K562 (cell line): Measurements from ENCODE around the gene CHRNA9. TPM values are rescaled to one million over a fixed set of nuclear protein-coding genes. Genes with fewer than 3 reads are reported as not detected.

Source experiments
- ADNP ChIP-seq: fragments of 200-800 bp; sonication (Bioruptor generic); IDR thresholded peaks from 2 replicates; pipeline ENCODE4 v1.6.1; 2016; ENCODE audit warnings: missing genetic modification characterization, missing compliant biosample characterization
- ARID2 ChIP-seq: fragments of 450-650 bp; IDR thresholded peaks from 2 replicates; pipeline ENCODE4 v1.6.1; 2017; ENCODE audit warnings: antibody characterized with exemption, mild to moderate bottlenecking
- BDP1 ChIP-seq: IDR thresholded peaks from 3 replicates; pipeline ENCODE4 v1.6.1; 2011; ENCODE audit not compliant: insufficient read length, insufficient read depth
- CBFA2T3 ChIP-seq: fragments of 450-650 bp; IDR thresholded peaks from 2 replicates; pipeline ENCODE4 v1.6.1; 2017
- CHD4 ChIP-seq: fragments of 200-600 bp; sonication (generic); IDR thresholded peaks from 3 replicates; pipeline ENCODE4 v1.6.1; 2012; ENCODE audit warnings: low read depth, mild to moderate bottlenecking, mixed read lengths, low read length, inconsistent platforms; ENCODE audit not compliant: insufficient read depth, insufficient replicate concordance, poor library complexity, severe bottlenecking
- ESRRA ChIP-seq: fragments of 450-650 bp; IDR thresholded peaks from 2 replicates; pipeline ENCODE4 v1.6.1; 2014; ENCODE audit warnings: low read depth, mild to moderate bottlenecking, moderate library complexity, borderline replicate concordance
- ETV5 ChIP-seq: sonication (generic); formaldehyde crosslinking; IDR thresholded peaks from 2 replicates; pipeline ENCODE4 v1.4.0; 2020; ENCODE audit warnings: low read depth, mild to moderate bottlenecking, missing genetic modification reagents
- HCFC1 ChIP-seq: IDR thresholded peaks from 2 replicates; pipeline ENCODE4 v1.6.1; 2012; ENCODE audit warnings: low read depth, low read length, improper control_type of control experiment
- KLF16 ChIP-seq: IDR thresholded peaks from 2 replicates; pipeline ENCODE4 v1.6.1; 2016; ENCODE audit warnings: antibody characterized with exemption
- MTA1 ChIP-seq: fragments of 450-650 bp; IDR thresholded peaks from 2 replicates; pipeline ENCODE4 v1.6.1; 2017; ENCODE audit warnings: borderline replicate concordance
- PHB2 ChIP-seq: fragments of 450-650 bp; IDR thresholded peaks from 2 replicates; pipeline ENCODE4 v1.6.1; 2017; ENCODE audit warnings: low read depth
- RNF2 ChIP-seq: sonication (generic); IDR thresholded peaks from 2 replicates; pipeline ENCODE4 v1.6.1; 2016
- SRSF1 ChIP-seq: fragments of 200-400 bp; formaldehyde crosslinking; IDR thresholded peaks from 2 replicates; pipeline ENCODE4 v1.6.1; 2017; ENCODE audit warnings: mild to moderate bottlenecking, low read depth, low read length, moderate library complexity
- TEAD4 ChIP-seq, 2 experiments: sonication (generic) in 1 of 2; formaldehyde crosslinking in 1 of 2; IDR thresholded peaks; 2 replicates each; pipeline versions ENCODE4 v1.6.1 to v1.8.0; 2012 to 2022; ENCODE audit warnings: borderline replicate concordance in 1 of 2, inconsistent platforms in 1 of 2, low read length in 1 of 2, mild to moderate bottlenecking in 1 of 2, missing genetic modification reagents in 1 of 2
- ZNF174 ChIP-seq: fragments of 250-450 bp; sonication (Bioruptor Pico); IDR thresholded peaks from 2 replicates; pipeline ENCODE4 v1.4.0; 2020; ENCODE audit warnings: mild to moderate bottlenecking
- polyA plus RNA-seq, 8 experiments: library from polyadenylated mRNA; depleted of rRNA in 4 of 8; stranded (reverse) in 5 of 8; unstranded in 3 of 8; fragments of >200 nt; fragmentation: Nextera tagmentation in 2 of 8; fragmentation: Illumina TruSeq in 1 of 8; extraction: Ambion mirVana in 2 of 8; extraction: Trizol in 1 of 8; gene quantifications; 2 replicates each; pipeline versions ENCODE4 v1.2.1 to v1.2.3, GENCODE V29; 2011 to 2014; ENCODE audit warnings: inconsistent platforms in 1 of 8, missing spikeins in 1 of 8
- total RNA-seq, 7 experiments: library from RNA; depleted of rRNA in 6 of 7; stranded (reverse); fragments of >200 nt in 6 of 7; fragmentation: Illumina TruSeq in 2 of 7; extraction: Trizol in 2 of 7; gene quantifications; 2 replicates each; pipeline versions ENCODE4 v1.2.1 to v1.2.3, GENCODE V29; 2011 to 2021; ENCODE audit warnings: low replicate concordance in 1 of 7
- TF ChIP-seq, protein P1 (sequence below): sonication (generic); formaldehyde crosslinking; IDR thresholded peaks from 2 replicates; pipeline ENCODE4 v1.8.0; 2023; ENCODE audit warnings: missing genetic modification reagents, mild to moderate bottlenecking, borderline replicate concordance
- TF ChIP-seq, protein P2 (sequence below): IDR thresholded peaks from 3 replicates; pipeline ENCODE4 v1.6.1; 2011; ENCODE audit warnings: borderline replicate concordance, mild to moderate bottlenecking, moderate library complexity; ENCODE audit not compliant: insufficient read length; ENCODE audit errors: extremely low read depth
- TF ChIP-seq, protein P3 (sequence below): sonication (generic); formaldehyde crosslinking; IDR thresholded peaks from 2 replicates; pipeline ENCODE4 v1.9.0; 2022; ENCODE audit warnings: mild to moderate bottlenecking, missing genetic modification reagents

CHRNA9 gene
- total and polyA plus RNA-seq, 9 of the 15 experiments (the other 6 are each of a cell fraction or from before 2014, with no cell fraction given), result not detected

DNA sequence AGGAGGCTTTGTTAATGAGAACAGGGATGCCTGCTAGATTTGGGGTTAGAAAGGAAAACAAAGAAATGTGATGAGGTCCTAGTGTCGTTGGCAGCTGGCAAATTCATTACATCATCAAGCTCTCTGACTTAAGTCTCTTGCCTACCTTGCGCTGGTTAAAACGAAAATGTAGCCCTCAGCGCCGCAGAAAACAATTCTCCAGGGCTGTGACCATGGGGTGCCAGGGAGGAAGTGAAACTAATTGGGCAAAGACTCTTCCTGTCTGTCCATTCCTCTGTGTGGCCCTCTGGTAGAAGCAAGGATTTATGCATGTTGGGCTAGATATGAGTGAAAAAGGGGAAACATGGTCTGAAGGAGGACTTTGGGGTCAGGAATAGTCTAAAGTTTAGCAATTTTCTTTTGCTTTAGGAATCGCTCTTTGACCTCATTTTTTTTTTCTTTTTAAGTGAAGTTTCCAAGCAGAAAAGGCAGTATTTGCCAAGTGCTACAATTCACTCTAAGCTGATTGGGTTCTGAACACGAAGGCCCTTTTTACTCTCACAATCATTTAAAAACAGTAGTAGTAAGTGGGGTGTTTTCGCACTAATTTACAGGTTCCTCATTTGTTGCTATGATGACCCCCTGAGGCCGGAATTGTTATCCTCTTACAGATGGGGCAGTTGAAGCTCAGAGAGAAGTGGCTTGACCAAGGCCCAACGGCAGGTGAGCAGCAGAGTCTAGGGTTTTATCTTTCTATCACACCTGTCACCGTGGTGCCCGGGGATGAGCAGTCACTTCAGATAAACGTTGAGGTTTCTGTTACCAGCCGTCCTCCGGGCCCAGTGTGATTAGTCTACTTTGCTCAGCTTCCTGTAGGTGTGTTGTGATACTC lies 27.3 kb upstream of the CHRNA9 start (continued):
- TF ChIP-seq, protein P1, sequence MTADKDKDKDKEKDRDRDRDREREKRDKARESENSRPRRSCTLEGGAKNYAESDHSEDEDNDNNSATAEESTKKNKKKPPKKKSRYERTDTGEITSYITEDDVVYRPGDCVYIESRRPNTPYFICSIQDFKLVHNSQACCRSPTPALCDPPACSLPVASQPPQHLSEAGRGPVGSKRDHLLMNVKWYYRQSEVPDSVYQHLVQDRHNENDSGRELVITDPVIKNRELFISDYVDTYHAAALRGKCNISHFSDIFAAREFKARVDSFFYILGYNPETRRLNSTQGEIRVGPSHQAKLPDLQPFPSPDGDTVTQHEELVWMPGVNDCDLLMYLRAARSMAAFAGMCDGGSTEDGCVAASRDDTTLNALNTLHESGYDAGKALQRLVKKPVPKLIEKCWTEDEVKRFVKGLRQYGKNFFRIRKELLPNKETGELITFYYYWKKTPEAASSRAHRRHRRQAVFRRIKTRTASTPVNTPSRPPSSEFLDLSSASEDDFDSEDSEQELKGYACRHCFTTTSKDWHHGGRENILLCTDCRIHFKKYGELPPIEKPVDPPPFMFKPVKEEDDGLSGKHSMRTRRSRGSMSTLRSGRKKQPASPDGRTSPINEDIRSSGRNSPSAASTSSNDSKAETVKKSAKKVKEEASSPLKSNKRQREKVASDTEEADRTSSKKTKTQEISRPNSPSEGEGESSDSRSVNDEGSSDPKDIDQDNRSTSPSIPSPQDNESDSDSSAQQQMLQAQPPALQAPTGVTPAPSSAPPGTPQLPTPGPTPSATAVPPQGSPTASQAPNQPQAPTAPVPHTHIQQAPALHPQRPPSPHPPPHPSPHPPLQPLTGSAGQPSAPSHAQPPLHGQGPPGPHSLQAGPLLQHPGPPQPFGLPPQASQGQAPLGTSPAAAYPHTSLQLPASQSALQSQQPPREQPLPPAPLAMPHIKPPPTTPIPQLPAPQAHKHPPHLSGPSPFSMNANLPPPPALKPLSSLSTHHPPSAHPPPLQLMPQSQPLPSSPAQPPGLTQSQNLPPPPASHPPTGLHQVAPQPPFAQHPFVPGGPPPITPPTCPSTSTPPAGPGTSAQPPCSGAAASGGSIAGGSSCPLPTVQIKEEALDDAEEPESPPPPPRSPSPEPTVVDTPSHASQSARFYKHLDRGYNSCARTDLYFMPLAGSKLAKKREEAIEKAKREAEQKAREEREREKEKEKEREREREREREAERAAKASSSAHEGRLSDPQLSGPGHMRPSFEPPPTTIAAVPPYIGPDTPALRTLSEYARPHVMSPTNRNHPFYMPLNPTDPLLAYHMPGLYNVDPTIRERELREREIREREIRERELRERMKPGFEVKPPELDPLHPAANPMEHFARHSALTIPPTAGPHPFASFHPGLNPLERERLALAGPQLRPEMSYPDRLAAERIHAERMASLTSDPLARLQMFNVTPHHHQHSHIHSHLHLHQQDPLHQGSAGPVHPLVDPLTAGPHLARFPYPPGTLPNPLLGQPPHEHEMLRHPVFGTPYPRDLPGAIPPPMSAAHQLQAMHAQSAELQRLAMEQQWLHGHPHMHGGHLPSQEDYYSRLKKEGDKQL (CRISPR knock-in tag), result no peak
- TF ChIP-seq MTA1, result 0 out of 2 replicates have a peak, but pooled peaks have one; percentile 55
- TF ChIP-seq ADNP (tag), result peak; percentile 6; the same call in 1 of the 2 replicates
- TF ChIP-seq TEAD4 (IDR thresholded peaks at IDR 0.05; ENCODE audit: low read length), result peak; percentile 94
- no peak for TF ChIP-seq TEAD4 (CRISPR knock-in tag; IDR thresholded peaks at IDR 0.05; ENCODE audit: borderline replicate concordance)
- TF ChIP-seq ARID2, result no peak
- TF ChIP-seq PHB2, result 0 out of 2 replicates have a peak, but pooled peaks have one; percentile 32
- TF ChIP-seq, protein P2, sequence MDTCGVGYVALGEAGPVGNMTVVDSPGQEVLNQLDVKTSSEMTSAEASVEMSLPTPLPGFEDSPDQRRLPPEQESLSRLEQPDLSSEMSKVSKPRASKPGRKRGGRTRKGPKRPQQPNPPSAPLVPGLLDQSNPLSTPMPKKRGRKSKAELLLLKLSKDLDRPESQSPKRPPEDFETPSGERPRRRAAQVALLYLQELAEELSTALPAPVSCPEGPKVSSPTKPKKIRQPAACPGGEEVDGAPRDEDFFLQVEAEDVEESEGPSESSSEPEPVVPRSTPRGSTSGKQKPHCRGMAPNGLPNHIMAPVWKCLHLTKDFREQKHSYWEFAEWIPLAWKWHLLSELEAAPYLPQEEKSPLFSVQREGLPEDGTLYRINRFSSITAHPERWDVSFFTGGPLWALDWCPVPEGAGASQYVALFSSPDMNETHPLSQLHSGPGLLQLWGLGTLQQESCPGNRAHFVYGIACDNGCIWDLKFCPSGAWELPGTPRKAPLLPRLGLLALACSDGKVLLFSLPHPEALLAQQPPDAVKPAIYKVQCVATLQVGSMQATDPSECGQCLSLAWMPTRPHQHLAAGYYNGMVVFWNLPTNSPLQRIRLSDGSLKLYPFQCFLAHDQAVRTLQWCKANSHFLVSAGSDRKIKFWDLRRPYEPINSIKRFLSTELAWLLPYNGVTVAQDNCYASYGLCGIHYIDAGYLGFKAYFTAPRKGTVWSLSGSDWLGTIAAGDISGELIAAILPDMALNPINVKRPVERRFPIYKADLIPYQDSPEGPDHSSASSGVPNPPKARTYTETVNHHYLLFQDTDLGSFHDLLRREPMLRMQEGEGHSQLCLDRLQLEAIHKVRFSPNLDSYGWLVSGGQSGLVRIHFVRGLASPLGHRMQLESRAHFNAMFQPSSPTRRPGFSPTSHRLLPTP, result no peak
- peak; percentile 94 for TF ChIP-seq CBFA2T3
- TF ChIP-seq HCFC1, result no peak
- no peak for TF ChIP-seq CHD4
- TF ChIP-seq SRSF1, result no peak
- TF ChIP-seq ETV5 (CRISPR knock-in tag), result 0 out of 2 replicates have a peak, but pooled peaks have one; percentile 39
- TF ChIP-seq RNF2, result peak; percentile 47; the same call in 1 of the 2 replicates
- 0 out of 2 replicates have a peak, but pooled peaks have one; percentile 13 for TF ChIP-seq ESRRA
- TF ChIP-seq BDP1, result no peak
- TF ChIP-seq KLF16, result peak; percentile 88
- TF ChIP-seq, protein P3, sequence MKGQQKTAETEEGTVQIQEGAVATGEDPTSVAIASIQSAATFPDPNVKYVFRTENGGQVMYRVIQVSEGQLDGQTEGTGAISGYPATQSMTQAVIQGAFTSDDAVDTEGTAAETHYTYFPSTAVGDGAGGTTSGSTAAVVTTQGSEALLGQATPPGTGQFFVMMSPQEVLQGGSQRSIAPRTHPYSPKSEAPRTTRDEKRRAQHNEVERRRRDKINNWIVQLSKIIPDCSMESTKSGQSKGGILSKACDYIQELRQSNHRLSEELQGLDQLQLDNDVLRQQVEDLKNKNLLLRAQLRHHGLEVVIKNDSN (CRISPR knock-in tag), result no peak
- TF ChIP-seq ZNF174 (CRISPR knock-in tag), result no peak
